Measurements from ENCODE around the gene PSMG4.

DNA sequence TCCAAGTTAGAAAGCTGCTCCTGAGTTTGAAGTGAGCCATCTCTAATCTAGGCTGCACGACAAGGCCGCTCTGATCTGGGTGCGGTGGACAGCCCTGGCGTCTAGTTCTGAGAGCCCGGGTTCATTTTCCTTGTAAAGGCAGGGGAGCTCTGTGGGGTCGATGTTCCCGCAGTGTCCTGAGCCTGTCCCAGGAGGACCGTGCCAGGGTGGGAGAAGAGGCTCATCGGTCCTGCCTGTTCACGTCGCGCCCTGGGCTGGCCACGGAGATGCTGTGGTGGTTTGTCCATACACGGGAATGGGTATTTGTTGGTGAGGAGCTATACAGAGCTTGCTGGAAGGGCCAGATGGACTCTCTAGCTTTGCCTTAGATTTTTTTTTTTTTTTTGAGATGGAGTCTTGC, 27.0 kb downstream of the PSMG4 start:
- TF ChIP-seq POLR2A (IDR thresholded peaks at IDR 0.05; ENCODE audit: extremely low read depth, insufficient read length) (no peak), MYC (IDR thresholded peaks at IDR 0.05; ENCODE audit: low read depth, low read length) (no peak)
- TF ChIP-seq, protein P1, sequence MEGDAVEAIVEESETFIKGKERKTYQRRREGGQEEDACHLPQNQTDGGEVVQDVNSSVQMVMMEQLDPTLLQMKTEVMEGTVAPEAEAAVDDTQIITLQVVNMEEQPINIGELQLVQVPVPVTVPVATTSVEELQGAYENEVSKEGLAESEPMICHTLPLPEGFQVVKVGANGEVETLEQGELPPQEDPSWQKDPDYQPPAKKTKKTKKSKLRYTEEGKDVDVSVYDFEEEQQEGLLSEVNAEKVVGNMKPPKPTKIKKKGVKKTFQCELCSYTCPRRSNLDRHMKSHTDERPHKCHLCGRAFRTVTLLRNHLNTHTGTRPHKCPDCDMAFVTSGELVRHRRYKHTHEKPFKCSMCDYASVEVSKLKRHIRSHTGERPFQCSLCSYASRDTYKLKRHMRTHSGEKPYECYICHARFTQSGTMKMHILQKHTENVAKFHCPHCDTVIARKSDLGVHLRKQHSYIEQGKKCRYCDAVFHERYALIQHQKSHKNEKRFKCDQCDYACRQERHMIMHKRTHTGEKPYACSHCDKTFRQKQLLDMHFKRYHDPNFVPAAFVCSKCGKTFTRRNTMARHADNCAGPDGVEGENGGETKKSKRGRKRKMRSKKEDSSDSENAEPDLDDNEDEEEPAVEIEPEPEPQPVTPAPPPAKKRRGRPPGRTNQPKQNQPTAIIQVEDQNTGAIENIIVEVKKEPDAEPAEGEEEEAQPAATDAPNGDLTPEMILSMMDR (IDR thresholded peaks at IDR 0.05; ENCODE audit: low read depth, low read length): no peak

All from NB4 (cell line).